HG02588 (cell line): ENCODE data around the gene PDAP1.
"Not testable (repeated sequence)": the region's sequence is repeated elsewhere in the genome, so short reads cannot be mapped to it uniquely, and the experiment has no call there.

ENCODE experiments used
- ATAC-seq: cut with Tn5 transposase; IDR thresholded peaks from one replicate; pipeline ENCODE4 v1.9.1; 2021; ENCODE audit warnings: mild to moderate bottlenecking, moderate library complexity; ENCODE audit not compliant: unreplicated experiment

Gene PDAP1

GRCh38 chr7:99408379-99409191, at the start of gene PDAP1, which contains the start of gene BUD31:
Gene PDAP1, minus strand, starts transcription at chr7:99408597. Its CDS starts 49 bp downstream, at chr7:99408548.
Gene BUD31, plus strand, starts transcription at chr7:99408969. Its CDS starts 2,124 bp downstream, at chr7:99411093.
- ATAC-seq: peak; percentile 68

GRCh38 chr7:99457650-99458493, 49.5 kb upstream of the PDAP1 start:
- no peak for ATAC-seq

- no peak for ATAC-seq
Measured at GRCh38 chr7:99457050-99457649, 48.8 kb upstream of the PDAP1 start.

GRCh38 chr7:99456288-99456687, 47.9 kb upstream of the PDAP1 start:
- ATAC-seq: no peak

- ATAC-seq: no peak
Measured at GRCh38 chr7:99455874-99456273, 47.5 kb upstream of the PDAP1 start.

GRCh38 chr7:99453105-99453504, 44.7 kb upstream of the PDAP1 start:
- no peak for ATAC-seq

- no peak for ATAC-seq
Measured at GRCh38 chr7:99452541-99452940, 44.1 kb upstream of the PDAP1 start.

- no peak for ATAC-seq
Measured at GRCh38 chr7:99451936-99452335, 43.5 kb upstream of the PDAP1 start.

GRCh38 chr7:99449326-99449725, 40.9 kb upstream of the PDAP1 start:
- no peak for ATAC-seq

- no peak for ATAC-seq
Measured at GRCh38 chr7:99448855-99449254, 40.5 kb upstream of the PDAP1 start.

GRCh38 chr7:99447943-99448342, 39.5 kb upstream of the PDAP1 start:
- no peak for ATAC-seq

GRCh38 chr7:99446096-99446495, 37.7 kb upstream of the PDAP1 start:
- no peak for ATAC-seq

- ATAC-seq: no peak
Measured at GRCh38 chr7:99440195-99440594, 31.8 kb upstream of the PDAP1 start.

- ATAC-seq: peak; percentile 93
Measured at GRCh38 chr7:99438573-99439480, 30.4 kb upstream of the PDAP1 start, which contains the start of the genes CPSF4 and PTCD1. Gene CPSF4, plus strand, starts transcription at chr7:99438943. Its CDS starts 140 bp downstream, at chr7:99439083. Gene PTCD1, minus strand, starts transcription at chr7:99438798. Its CDS starts 3,556 bp downstream, at chr7:99435242.

- ATAC-seq: no peak
Measured at GRCh38 chr7:99437946-99438572, 29.7 kb upstream of the PDAP1 start.

GRCh38 chr7:99433158-99433557, 24.8 kb upstream of the PDAP1 start:
- ATAC-seq: no peak

- not testable (repeated sequence) for ATAC-seq
Measured at GRCh38 chr7:99431756-99432540, 23.6 kb upstream of the PDAP1 start.

- ATAC-seq: no peak
Measured at GRCh38 chr7:99429756-99430155, 21.4 kb upstream of the PDAP1 start.
